ENCODE measurements around the gene EXOSC10.
"Not testable (repeated sequence)": the region's sequence is repeated elsewhere in the genome, so short reads cannot be mapped to it uniquely, and the experiment has no call there.

Gene EXOSC10

DNA sequence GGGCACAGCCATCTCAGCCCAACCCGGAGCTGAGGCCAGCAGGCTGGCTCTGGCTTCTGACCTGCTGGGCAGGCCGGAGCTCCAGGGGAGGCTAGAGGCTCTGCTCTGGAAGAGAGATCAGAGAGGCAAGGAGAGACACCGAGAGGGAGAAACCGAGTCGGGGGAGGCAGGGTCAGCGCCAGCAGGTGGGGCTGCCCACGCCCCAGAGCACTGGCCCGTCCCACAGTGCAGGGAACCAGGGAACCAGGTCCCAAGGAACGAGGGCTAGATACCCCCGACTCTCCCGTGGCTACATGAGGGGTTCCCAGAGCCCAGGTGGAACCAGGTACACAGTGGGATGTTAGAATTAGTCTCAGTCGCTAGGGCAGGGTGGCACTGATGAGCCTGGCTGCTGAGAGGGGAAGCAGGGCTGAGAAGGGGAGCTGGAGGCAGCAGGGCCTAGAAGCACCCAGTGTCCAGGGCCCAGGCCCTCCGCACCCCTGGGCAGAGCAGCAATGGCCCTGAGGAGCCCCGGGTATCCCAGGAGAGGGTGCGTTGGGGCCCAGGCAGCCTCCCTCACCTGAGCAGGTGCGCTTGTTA is 54.7 kb downstream of the EXOSC10 start:
- in situ Hi-C loops (cut with HindIII; ENCODE audit: low sequenced_read_pairs) = no loop called here
- H3K4me3 ChIP-seq (ENCODE audit: low read depth, low read length) = no peak overlapping the region
- TF ChIP-seq, protein P1, sequence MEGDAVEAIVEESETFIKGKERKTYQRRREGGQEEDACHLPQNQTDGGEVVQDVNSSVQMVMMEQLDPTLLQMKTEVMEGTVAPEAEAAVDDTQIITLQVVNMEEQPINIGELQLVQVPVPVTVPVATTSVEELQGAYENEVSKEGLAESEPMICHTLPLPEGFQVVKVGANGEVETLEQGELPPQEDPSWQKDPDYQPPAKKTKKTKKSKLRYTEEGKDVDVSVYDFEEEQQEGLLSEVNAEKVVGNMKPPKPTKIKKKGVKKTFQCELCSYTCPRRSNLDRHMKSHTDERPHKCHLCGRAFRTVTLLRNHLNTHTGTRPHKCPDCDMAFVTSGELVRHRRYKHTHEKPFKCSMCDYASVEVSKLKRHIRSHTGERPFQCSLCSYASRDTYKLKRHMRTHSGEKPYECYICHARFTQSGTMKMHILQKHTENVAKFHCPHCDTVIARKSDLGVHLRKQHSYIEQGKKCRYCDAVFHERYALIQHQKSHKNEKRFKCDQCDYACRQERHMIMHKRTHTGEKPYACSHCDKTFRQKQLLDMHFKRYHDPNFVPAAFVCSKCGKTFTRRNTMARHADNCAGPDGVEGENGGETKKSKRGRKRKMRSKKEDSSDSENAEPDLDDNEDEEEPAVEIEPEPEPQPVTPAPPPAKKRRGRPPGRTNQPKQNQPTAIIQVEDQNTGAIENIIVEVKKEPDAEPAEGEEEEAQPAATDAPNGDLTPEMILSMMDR (IDR thresholded peaks at IDR 0.05; ENCODE audit: low read depth, low read length, missing control alignments) = no peak
- no peak for DNase-seq (ENCODE audit: low read depth)

DNA sequence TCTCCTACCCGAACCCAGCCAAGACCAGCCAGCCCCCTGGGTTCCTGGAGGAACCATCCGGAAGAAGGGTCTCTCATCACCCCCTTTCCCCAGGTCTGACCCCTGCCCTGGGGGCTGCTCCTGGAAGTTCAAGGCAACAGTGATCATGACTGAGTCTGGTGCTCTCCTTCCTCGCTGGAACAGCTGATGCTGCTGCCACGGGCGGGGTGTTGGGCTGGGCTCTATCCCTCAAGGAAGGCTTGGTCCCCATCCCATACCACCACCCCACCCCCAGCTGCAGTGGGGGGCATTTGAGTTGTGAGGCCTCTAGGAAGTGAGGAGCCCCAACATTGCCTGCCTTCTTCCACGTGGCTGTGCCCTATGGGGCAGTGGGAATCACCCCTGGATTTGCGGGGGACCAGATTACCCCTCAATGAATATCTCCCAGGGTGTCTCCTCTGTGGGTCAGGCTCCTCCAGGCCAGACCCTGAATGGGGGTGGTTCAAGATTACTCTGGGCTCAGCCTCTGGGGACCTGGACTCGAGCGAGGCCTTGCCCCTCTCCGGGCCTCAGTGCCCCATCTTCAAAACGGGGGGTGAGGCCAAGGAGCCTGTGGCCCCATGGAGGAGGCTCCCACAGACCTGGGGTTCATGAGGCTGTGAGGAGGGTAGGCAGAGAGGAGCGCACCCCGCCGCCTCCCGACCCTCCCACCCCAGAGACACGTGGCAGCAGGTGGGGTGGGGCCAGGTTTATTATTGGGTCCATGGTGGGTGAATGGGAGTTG is 55.4 kb downstream of the EXOSC10 start:
- TF ChIP-seq, protein P1 (IDR thresholded peaks at IDR 0.05; ENCODE audit: low read depth, low read length, missing control alignments) = no peak
- no peak overlapping the region for H3K4me3 ChIP-seq (ENCODE audit: low read depth, low read length)
- DNase-seq (ENCODE audit: low read depth) = no peak
- in situ Hi-C loops (cut with HindIII; ENCODE audit: low sequenced_read_pairs) = no loop called here

DNA sequence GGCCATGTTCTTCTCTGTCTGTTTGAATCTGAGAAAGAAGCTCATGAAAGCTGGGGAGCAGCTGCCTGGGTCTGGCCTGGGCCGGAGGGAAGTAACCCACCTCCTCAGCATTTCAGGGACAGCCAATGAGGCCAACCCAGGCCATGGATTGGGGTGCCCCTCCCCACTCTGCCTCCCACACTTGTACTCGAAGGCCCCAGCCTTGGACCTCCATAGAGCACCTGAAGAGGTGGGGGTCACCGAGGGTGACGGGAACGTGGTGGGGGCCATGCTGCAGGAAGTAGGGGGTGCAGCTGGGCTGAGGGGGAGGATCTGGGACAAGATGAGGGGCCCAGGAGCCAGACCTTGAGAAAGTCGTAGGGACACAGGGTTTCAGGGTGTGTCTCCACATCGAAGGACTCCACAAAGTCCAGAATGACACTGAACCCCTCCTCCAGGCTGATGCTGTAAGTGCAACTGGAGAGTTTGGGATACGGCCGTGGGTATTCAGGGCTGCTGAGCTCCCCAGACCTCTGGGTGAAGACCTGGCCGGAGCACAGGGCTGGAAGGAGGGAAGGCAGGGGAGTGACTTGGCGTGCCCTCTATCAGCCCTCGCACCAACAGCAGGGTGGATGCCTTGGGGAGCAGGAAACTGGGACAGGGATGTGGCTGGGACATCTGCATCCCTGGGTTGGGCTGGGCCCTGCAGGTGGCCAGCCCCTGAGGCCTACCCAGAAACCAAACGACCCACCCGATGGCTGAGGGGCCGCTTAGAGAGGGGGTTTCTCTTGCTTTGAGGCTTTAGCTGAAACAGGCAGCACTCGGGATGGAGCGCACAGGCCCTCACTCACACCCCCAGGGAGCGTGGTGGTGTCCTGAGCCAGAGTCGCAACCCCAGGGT is 56.4 kb downstream of the EXOSC10 start:
- in situ Hi-C loops (cut with HindIII; ENCODE audit: low sequenced_read_pairs) = no loop called here
- TF ChIP-seq, protein P1 (IDR thresholded peaks at IDR 0.05; ENCODE audit: low read depth, low read length, missing control alignments) = no peak
- H3K4me3 ChIP-seq (ENCODE audit: low read depth, low read length) = no peak overlapping the region
- no peak for DNase-seq (ENCODE audit: low read depth)

DNA sequence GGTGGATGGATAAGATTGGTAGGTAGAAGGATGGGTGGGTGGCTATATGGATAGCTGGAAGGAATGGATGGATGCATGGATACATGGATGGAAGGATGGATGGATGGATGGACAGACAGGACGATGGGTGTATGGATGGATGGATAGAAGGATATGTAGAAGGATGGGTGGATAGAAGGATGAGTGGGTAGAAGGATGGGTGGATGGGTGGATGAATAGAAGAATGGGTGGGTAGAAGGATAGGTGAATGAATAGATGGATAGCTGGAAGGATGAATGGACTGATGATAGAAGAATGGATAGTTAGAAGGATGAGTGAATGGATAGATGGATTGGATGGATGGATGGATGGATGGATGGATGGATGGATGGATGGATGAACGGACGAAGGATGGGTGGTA is 57.6 kb downstream of the EXOSC10 start:
- no peak overlapping the region for H3K4me3 ChIP-seq (ENCODE audit: low read depth, low read length)
- TF ChIP-seq, protein P1 (IDR thresholded peaks at IDR 0.05; ENCODE audit: low read depth, low read length, missing control alignments) = no peak
- DNase-seq (ENCODE audit: low read depth) = no peak
- in situ Hi-C loops (cut with HindIII; ENCODE audit: low sequenced_read_pairs) = no loop called here

DNA sequence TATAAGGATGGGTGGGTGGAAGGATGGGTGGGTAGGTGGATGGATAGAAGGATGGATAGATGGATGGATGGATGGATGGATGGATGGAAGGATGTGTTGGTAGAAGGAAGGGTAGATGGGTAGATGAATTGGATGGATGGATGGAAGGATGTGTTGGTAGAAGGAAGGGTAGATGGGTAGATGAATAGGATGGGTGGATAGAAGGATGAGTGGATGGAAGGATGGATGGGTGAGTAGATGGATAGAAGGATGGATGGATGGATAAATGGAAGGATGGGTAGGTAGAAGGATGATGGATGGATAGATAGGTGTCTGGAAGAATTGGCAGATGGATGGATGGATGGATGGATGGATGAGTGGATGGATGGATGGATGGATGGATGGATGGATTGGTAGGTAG is 58.6 kb downstream of the EXOSC10 start:
- no peak overlapping the region for H3K4me3 ChIP-seq (ENCODE audit: low read depth, low read length)
- TF ChIP-seq, protein P1 (IDR thresholded peaks at IDR 0.05; ENCODE audit: low read depth, low read length, missing control alignments) = no peak
- DNase-seq (ENCODE audit: low read depth) = no peak
- in situ Hi-C loops (cut with HindIII; ENCODE audit: low sequenced_read_pairs) = no loop called here

DNA sequence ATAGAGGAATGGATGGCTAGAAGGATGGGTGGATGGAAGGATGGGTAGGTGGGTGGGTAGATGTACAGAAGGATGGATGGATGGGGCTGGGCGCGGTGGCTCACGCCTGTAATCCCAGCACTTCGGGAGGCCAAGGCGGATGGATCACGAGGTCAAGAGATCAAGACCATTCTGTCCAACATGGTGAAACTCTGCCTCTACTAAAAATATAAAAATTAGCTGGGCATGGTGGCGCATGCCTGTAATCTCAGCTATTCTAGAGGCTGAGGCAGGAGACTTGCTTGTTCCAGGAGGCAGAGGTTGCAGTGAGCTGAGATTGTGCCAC is 59.6 kb downstream of the EXOSC10 start:
- DNase-seq (ENCODE audit: low read depth); H3K4me3 ChIP-seq (ENCODE audit: low read depth, low read length); in situ Hi-C loops (cut with HindIII; ENCODE audit: low sequenced_read_pairs): not testable (repeated sequence)

All from astrocyte of the cerebellum (primary cell).